IPS-NIHi7 (cell line): ENCODE measurements around the gene HSD17B8.

Experiments used
- DNase-seq: peaks from one replicate; pipeline ENCODE4 v3.0.0; 2012; ENCODE audit warnings: mixed read lengths; ENCODE audit errors: extremely low spot score

Gene HSD17B8

DNA sequence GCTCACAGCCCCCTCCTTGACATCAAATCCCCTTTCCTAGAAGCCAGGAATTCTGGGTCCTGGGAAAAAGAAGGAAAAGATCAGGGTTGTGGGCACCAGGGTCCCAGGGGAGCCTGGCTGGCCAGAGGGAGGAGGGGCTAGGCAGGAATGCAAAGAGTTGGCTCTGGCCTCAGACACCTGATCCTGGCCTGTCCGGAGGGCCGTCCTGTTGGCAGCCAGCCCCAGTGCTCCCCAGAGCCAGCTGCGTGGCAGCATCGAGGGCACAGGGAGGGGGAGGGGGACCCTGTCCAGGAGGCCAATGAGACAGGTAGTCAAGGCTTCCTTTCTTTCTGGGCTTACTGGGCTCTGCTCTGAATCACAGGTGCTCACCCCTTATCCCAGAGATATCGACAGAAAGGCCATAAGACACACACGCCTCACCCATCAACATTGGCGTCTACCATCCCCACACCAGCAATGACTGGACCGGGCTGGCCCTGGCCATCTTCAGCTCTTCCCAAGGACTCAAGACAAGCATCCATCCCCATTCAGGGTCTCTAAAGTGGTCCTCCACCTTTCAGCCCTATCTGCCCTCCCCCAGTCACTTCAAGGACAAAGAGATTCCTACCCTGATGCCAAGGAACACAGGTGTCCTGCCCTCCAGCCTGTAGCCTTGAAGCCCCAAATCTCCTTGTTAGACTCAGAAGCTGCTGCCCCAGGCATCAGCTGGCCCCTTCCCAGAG, 12.9 kb upstream of the HSD17B8 start:
- DNase-seq = no peak

GRCh38 chr6:33192105-33192646, 12.3 kb upstream of the HSD17B8 start, which contains the start of gene COL11A2:
Gene COL11A2, minus strand, starts transcription at chr6:33192467. Its CDS starts 227 bp downstream, at chr6:33192240.
- peak; percentile 49 for DNase-seq

DNA sequence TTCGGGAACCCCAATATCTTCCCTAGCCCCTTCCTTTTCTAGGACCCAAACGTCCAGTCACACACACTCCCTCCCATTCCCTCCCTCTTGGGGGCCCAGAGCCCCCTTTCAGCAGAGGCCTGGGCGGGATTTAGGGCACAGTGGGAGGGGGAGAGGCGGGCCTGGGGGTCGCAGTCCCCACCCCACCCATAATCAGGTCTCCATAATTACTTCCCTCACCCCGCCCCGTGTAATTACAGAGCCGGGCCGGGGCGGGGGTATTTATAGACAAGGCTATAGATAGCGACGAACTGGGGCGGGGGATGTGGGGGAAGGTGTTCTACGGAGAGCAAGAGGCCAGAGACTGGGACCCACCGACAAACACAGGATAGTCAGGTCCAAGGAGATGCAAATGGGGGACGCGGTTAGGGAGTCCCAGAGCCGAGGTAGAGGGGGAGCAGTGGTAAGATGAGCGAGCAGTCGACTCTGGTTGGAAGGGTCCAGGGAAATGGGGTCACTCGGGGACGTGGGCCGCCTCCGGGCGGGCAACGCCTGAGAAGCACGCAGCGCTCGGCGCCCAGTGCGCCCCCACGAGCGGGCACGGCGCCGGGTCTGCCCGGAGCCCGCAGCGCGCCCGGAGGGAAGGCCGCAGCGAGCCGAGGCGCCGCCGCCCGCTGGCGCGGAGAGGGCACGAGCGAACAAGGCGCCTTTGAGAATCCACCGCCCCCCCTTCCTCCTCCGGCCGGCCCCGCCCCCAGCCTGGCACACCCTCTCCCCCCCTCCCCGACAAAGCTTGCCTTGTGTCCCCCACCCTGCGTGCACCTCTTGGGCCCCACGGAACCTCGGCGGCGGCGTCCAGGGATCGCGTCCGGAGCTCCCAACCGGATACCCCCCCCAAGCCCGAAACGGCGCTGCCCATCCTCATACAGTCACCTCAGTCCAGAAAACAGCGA, 11.5 kb upstream of the HSD17B8 start:
- peak; percentile 50 for DNase-seq

GRCh38 chr6:33193619-33194018, 10.8 kb upstream of the HSD17B8 start:
- DNase-seq = no peak

GRCh38 chr6:33194431-33194979, 9.9 kb upstream of the HSD17B8 start:
- DNase-seq = no peak

DNA sequence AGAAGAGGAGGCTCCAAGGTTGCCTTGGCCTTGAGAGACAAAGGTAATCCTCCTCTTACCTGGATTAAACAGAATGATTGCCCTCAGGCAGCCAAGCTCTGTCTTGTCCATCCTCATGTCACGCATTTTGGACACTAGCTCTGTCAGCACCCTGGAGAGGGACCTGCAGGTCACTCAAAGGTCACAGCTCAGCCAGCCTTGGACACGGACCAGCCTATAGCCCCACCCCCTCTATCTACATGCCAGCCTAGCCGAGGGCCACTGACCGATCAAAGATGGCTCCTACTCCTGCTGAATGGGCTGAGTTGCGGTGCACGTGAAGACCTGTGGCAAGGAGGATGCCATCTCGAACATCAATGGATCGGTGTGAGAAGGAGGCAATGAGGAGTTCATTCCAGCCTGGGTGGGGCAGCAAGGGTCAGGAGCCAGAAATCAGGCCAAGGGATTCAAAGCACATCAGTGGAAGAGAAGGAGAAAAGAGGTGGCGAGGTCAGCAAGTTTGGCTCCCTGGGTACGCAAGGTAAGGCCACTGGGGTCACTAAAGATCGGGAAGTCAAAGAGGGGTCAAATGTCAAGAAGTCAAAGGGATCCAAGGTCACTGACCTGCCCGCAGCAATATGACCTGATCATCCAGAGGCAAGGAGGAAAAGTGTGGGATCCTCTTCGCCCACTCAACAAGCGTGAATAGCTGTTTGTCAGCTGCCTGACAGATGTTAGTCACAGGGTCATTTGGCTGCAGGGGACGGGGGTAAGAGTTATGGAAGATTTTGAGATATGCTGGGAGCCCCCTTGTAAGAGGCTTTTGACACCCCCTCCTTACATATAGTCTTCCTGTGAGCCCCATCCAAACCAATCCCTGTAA, 8.9 kb upstream of the HSD17B8 start:
- DNase-seq = no peak

GRCh38 chr6:33197431-33198048, 6.9 kb upstream of the HSD17B8 start:
- peak; percentile 81 for DNase-seq

DNA sequence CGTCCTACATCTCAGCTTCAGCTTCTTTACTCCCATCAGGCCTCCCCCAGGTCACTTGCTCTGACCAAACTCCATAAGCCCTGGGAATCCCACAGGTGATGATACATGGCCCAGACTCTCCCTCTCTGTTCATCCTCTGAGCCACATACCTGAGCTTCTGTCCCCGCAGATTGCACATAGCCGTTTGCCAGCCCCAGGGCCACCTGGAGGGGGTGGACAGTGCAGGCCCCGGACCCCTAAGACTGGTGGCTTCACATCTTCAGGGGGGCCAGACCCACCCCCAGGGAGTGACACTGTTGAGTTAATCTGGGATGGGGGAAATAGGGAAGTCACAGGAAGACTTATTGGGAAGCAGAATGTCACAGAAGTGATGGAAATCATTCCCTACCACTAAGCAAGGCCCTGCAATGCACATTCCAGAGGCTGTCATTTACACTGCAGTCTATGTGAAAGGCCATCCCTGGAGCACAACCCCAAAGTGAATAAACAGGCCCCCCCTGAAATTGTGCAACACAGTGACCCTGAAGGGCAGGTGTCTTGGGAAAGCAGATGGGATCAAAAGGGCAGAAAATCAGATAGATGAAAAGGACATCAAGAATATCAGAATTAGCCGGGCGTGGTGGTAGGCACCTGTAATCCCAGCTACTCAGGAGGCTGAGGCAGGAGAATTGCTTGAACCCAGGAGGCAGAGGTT, 6.1 kb upstream of the HSD17B8 start:
- DNase-seq = no peak

GRCh38 chr6:33198853-33199436, 5.5 kb upstream of the HSD17B8 start:
- no peak for DNase-seq

DNA sequence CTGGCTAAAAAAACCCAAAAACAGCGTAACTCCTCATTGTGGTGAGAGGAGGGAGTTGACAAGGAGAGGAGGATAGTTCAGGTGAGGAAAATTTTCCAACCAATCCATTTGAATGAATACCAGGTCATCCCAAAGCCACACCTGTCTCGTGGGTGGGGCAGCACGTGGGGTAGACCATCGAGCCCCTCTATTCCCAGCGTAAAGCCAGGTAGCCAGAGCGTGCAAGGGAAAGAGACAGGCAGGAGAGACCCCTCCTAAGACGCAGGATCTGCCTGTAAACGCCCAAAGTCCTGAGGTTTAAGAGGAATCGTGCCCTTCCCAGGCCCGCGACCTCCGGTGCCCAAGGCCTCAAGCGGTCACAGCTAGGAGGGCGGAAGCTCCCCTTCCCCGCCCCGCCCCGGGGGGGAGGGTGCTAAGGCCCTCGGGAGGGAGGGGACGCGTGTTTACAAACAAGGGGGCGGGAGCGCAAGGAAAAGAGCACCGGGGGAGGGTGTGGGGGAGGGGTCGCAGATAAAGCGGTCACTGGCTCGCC, 4.7 kb upstream of the HSD17B8 start:
- peak; percentile 89 for DNase-seq

- DNase-seq = peak; percentile 93
These were observed 4.0 kb upstream of the HSD17B8 start, which contains the start of the genes RXRB and SLC39A7 for GRCh38 chr6:33200219-33201146. Gene RXRB, minus strand, starts transcription at chr6:33200665. Its CDS starts 189 bp downstream, at chr6:33200476. Gene SLC39A7, plus strand, starts transcription at chr6:33200867. Its CDS starts 379 bp downstream, at chr6:33201246.

DNA sequence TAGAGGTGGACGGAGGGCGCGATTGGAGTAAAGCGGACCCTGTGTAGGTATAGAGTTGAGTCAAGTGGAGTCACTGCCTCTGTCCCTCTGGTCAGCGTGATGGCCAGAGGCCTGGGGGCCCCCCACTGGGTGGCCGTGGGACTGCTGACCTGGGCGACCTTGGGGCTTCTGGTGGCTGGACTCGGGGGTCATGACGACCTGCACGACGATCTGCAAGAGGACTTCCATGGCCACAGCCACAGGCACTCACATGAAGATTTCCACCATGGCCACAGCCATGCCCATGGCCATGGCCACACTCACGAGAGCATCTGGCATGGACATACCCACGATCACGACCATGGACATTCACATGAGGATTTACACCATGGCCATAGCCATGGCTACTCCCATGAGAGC, 3.3 kb upstream of the HSD17B8 start:
- DNase-seq = no peak

GRCh38 chr6:33201935-33202334, 2.5 kb upstream of the HSD17B8 start:
- no peak for DNase-seq

DNA sequence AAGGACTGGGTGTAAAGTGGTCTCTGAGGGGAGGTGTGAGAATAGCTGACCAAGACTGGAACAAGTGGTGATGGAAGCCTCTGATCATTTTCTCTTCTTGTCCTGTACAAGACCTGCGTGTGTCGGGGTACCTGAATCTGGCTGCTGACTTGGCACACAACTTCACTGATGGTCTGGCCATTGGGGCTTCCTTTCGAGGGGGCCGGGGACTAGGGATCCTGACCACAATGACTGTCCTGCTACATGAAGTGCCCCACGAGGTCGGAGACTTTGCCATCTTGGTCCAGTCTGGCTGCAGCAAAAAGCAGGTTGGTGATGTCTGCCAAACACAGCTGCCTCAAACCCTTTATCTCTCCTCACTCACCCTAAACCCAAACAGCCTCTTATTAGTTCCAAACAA, 1.7 kb upstream of the HSD17B8 start:
- no peak for DNase-seq

GRCh38 chr6:33203443-33204164, 851 bp upstream of the HSD17B8 start:
- DNase-seq = no peak

DNA sequence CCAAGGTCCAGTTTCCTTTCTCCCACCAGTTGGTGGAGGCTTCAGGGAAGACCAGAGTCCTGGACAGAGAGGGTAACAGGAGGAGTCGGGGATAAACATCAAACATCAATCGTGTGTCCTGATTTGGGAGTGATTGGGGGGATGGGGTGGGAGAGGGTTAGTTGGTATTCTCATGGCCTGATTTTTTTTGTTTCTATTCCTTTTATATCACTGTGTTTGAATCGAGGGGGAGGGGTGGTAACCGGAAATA, 365 bp upstream of the HSD17B8 start:
- no peak for DNase-seq

- no peak for DNase-seq
These were observed 954 bp downstream of the HSD17B8 start for GRCh38 chr6:33205191-33206026.
